Measurements from ENCODE around the gene CNN1. TPM values are rescaled to one million over a fixed set of nuclear protein-coding genes. Genes with fewer than 3 reads are reported as not detected.

Gene CNN1
- total and polyA plus RNA-seq, 2 of the 4 experiments (the other 2 are of a cell fraction), result 102 to 196 TPM

DNA sequence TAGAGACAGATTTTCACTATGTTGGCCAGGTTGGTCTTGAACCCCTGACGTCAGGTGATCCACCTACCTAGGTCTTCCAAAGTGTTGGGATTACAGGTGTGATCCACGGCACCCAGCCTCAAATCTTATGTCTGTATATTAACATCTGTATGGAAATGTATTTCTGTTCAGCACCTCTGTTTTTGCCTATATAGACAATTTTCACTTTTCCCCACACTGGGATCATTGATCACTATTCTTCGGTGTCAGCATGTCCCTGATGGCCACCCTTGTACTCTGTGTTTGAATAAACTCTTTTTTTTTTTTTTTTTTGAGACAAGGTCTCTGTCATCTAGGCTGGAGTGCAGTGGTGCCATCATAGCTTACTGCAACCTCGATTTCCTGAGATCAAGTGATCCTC is 55.4 kb downstream of the CNN1 start:
- H3K23ac ChIP-seq (ENCODE audit: low read depth, low read length), result no peak overlapping the region
- in situ Hi-C loops (cut with MboI; ENCODE audit: low sequenced_read_pairs), result no loop called here
- no peak overlapping the region for H3K9ac ChIP-seq (ENCODE audit: low read depth, low read length)
- no peak overlapping the region for H2AFZ ChIP-seq (replicated peaks; ENCODE audit: low read length, poor library complexity)
- H3K27ac ChIP-seq (ENCODE audit: insufficient read depth, low read length), result no peak overlapping the region
- ChIA-PET POLR2A (ENCODE audit: unreplicated experiment) (interaction anchor here (0.6 kb wide), 1 partner anchor 143 kb away, joined by 4 read pairs; no protein-coding TSS in a partner anchor), CTCF (no interaction called here)
- no peak overlapping the region for H4K8ac ChIP-seq (ENCODE audit: low read depth in 2 of 2, low read length in 2 of 2)
- H3K18ac ChIP-seq (ENCODE audit: low read depth, low read length), result no peak overlapping the region
- no peaks in the 10 kb centered on the region; the same call in 1 of the 2 replicates for H3K36me3 ChIP-seq (ENCODE audit: control insufficient read depth, insufficient read depth, low read length)
- no peak overlapping the region for H4K5ac ChIP-seq (ENCODE audit: low read depth, low read length)
- H2BK15ac ChIP-seq (ENCODE audit: low read depth, low read length), result no peak overlapping the region
- dilution Hi-C loops (cut with HindIII; ENCODE audit: low sequenced_read_pairs, unreplicated experiment), result no loop called here
- ATAC-seq (ENCODE audit: low read depth) (no peak), DNase-seq (no peak)
- no peak overlapping the region for H2BK120ac ChIP-seq (ENCODE audit: low read depth, low read length)
- no peaks in the 10 kb centered on the region; the same call in 1 of the 2 replicates for H3K4me1 ChIP-seq (ENCODE audit: control insufficient read depth, insufficient read depth, low read length)
- H3K4ac ChIP-seq (ENCODE audit: low read depth, low read length), result no peak overlapping the region
- H3K4me2 ChIP-seq (ENCODE audit: low read depth, low read length), result no peak overlapping the region
- no peak overlapping the region for H4K91ac ChIP-seq (ENCODE audit: insufficient read depth, low read depth, low read length)
- H3K14ac ChIP-seq (replicated peaks; ENCODE audit: low read depth, low read length), result no peak overlapping the region
- no peak overlapping the region for H2AK9ac ChIP-seq (replicated peaks; ENCODE audit: low read depth, low read length, poor library complexity)
- WGBS, 2 experiments (ENCODE audit: extremely low coverage in 2 of 2, insufficient read length in 1 of 2), result no CpG with 5 or more reads among the region's 4 CpGs
- H4K20me1 ChIP-seq (ENCODE audit: insufficient read depth, low read length), result peaks cover 13% of the 10 kb centered on the region
- intact Hi-C loops (cut with micrococcal nuclease), result no loop called here
- BruUV-seq (replicated peaks), result no TSS peak
- H2BK20ac ChIP-seq (ENCODE audit: low read depth, low read length), result no peak overlapping the region
- peaks cover 4 to 14% of the 10 kb centered on the region in 2 experiments; a peak in 3 of 4 replicates for H3K79me1 ChIP-seq (ENCODE audit: low read depth in 1 of 2, low read length in 2 of 2)
- H3K27me3 ChIP-seq (ENCODE audit: control insufficient read depth, insufficient read depth, low read length), result no peaks in the 10 kb centered on the region
- H2BK5ac ChIP-seq (ENCODE audit: low read depth, low read length, poor library complexity, severe bottlenecking), result no peak overlapping the region
- no peak overlapping the region for H3K4me3 ChIP-seq (ENCODE audit: insufficient read depth, low read depth, low read length)
- peaks cover 8% of the 10 kb centered on the region; the same call in 1 of the 2 replicates for H3K9me1 ChIP-seq (ENCODE audit: insufficient read depth, low read length)
- no peak overlapping the region for H2AK5ac ChIP-seq (ENCODE audit: low read depth, low read length)
- H3K9me3 ChIP-seq (ENCODE audit: control insufficient read depth, insufficient read depth, low read length), result no peaks in the 10 kb centered on the region
- no peak overlapping the region for H3K56ac ChIP-seq (ENCODE audit: extremely low read depth, insufficient read depth, low read length)
- TF ChIP-seq, protein P1, sequence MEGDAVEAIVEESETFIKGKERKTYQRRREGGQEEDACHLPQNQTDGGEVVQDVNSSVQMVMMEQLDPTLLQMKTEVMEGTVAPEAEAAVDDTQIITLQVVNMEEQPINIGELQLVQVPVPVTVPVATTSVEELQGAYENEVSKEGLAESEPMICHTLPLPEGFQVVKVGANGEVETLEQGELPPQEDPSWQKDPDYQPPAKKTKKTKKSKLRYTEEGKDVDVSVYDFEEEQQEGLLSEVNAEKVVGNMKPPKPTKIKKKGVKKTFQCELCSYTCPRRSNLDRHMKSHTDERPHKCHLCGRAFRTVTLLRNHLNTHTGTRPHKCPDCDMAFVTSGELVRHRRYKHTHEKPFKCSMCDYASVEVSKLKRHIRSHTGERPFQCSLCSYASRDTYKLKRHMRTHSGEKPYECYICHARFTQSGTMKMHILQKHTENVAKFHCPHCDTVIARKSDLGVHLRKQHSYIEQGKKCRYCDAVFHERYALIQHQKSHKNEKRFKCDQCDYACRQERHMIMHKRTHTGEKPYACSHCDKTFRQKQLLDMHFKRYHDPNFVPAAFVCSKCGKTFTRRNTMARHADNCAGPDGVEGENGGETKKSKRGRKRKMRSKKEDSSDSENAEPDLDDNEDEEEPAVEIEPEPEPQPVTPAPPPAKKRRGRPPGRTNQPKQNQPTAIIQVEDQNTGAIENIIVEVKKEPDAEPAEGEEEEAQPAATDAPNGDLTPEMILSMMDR (conservative IDR thresholded peaks at IDR 0.05; ENCODE audit: low read depth, low read length), result no peak
- TF ChIP-seq RAD21 (IDR thresholded peaks at IDR 0.05; ENCODE audit: low read length) (no peak), SMC3 (IDR thresholded peaks at IDR 0.05; ENCODE audit: low read depth, low read length) (no peak), FOS (IDR thresholded peaks at IDR 0.05; ENCODE audit: low read depth, low read length) (no peak), CEBPB (IDR thresholded peaks at IDR 0.05; ENCODE audit: low read depth, low read length) (no peak), MAZ (IDR thresholded peaks at IDR 0.05; ENCODE audit: borderline replicate concordance, low read depth, low read length) (no peak), MAFK (IDR thresholded peaks at IDR 0.05; ENCODE audit: low read depth, low read length) (no peak; the same call in 1 of the 2 replicates), USF2 (IDR thresholded peaks at IDR 0.05; ENCODE audit: low read depth, low read length) (no peak), MXI1 (IDR thresholded peaks at IDR 0.05; ENCODE audit: borderline replicate concordance, low read depth, low read length) (no peak), POLR2A (IDR thresholded peaks at IDR 0.05; ENCODE audit: low read depth, low read length) (no peak), NFE2L2 (IDR thresholded peaks at IDR 0.05; ENCODE audit: low read depth, low read length) (no peak), RCOR1 (IDR thresholded peaks at IDR 0.05; ENCODE audit: insufficient replicate concordance, low read length) (no peak), CHD1 (IDR thresholded peaks at IDR 0.05; ENCODE audit: low read depth, low read length) (no peak), BHLHE40 (IDR thresholded peaks at IDR 0.05; ENCODE audit: low read depth, low read length) (no peak), RFX5 (IDR thresholded peaks at IDR 0.05; ENCODE audit: low read depth, low read length) (no peak)
- TF ChIP-seq, protein P2, sequence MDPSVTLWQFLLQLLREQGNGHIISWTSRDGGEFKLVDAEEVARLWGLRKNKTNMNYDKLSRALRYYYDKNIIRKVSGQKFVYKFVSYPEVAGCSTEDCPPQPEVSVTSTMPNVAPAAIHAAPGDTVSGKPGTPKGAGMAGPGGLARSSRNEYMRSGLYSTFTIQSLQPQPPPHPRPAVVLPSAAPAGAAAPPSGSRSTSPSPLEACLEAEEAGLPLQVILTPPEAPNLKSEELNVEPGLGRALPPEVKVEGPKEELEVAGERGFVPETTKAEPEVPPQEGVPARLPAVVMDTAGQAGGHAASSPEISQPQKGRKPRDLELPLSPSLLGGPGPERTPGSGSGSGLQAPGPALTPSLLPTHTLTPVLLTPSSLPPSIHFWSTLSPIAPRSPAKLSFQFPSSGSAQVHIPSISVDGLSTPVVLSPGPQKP (IDR thresholded peaks at IDR 0.05; ENCODE audit: borderline replicate concordance, low read depth, low read length), result no peak

All from IMR-90 (cell line).